ENCODE measurements around the gene ST6GALNAC2. TPM values are rescaled to one million over a fixed set of nuclear protein-coding genes. Genes with fewer than 3 reads are reported as not detected.

The ST6GALNAC2 gene
- total and polyA plus RNA-seq, 2 experiments from 2014 or later = 0.31 TPM; not detected in 1

GRCh38 chr17:76530095-76530723, 55.5 kb downstream of the ST6GALNAC2 start (continued):
- TF ChIP-seq REST (IDR thresholded peaks at IDR 0.05; ENCODE audit: unreplicated experiment) (no peak), CTCF (conservative IDR thresholded peaks at IDR 0.05; ENCODE audit: low read depth in 2 of 2) (no peak)

- Histone ChIP-seq H4K20me1 (replicated peaks; ENCODE audit: insufficient read depth) (no peaks in the 10 kb centered on the region), H3K9me2 (ENCODE audit: insufficient read depth) (no peaks in the 10 kb centered on the region), H3K4me1 (ENCODE audit: insufficient read depth) (peaks cover 9% of the 10 kb centered on the region; the same call in 1 of the 2 replicates), H2AFZ (no peak overlapping the region; the same call in 1 of the 2 replicates), H3K4me2 (no peak overlapping the region), H3K27ac (ENCODE audit: low read depth) (0 out of 2 replicates have a peak overlapping the region, but pooled peaks have one; percentile 39), H3K36me3 (ENCODE audit: insufficient read depth) (no peaks in the 10 kb centered on the region), H3K79me2 (replicated peaks; ENCODE audit: insufficient read depth) (no peaks in the 10 kb centered on the region), H3K27me3 (ENCODE audit: insufficient read depth) (no peaks in the 10 kb centered on the region), H3F3A (replicated peaks; ENCODE audit: low read depth) (0 out of 2 replicates have a peak, but pooled peaks cover 5% of the 10 kb centered on the region), H3K4me3 (no peak overlapping the region)
- no peak for DNase-seq (ENCODE audit: low spot score)
- ATAC-seq = peak; percentile 52
- TF ChIP-seq POLR2AphosphoS5 (IDR thresholded peaks at IDR 0.05; ENCODE audit: low read depth) (no peak), NANOG (IDR thresholded peaks at IDR 0.05; ENCODE audit: borderline replicate concordance) (no peak), STAT1 (IDR thresholded peaks at IDR 0.05; ENCODE audit: unreplicated experiment) (no peak)
- H3K27ac Mint-ChIP-seq = no peak overlapping the region
- H3K4me3 Mint-ChIP-seq = no peak overlapping the region
- peaks cover 15% of the 10 kb centered on the region for H3K27me3 Mint-ChIP-seq (ENCODE audit: insufficient read depth, low read depth, poor library complexity)
- no peaks in the 10 kb centered on the region for H3K9me3 Mint-ChIP-seq
- H3K36me3 Mint-ChIP-seq (ENCODE audit: low read depth) = no peaks in the 10 kb centered on the region
- peaks cover 29% of the 10 kb centered on the region for H3K4me1 Mint-ChIP-seq
Measured at GRCh38 chr17:76529224-76530094, 56.2 kb downstream of the ST6GALNAC2 start.

All from GM23338 (cell line).